A673 (cell line): ENCODE data around the gene SUV39H1. TPM values are rescaled to one million over a fixed set of nuclear protein-coding genes. Genes with fewer than 3 reads are reported as not detected.
"Not testable (repeated sequence)": the region's sequence is repeated elsewhere in the genome, so short reads cannot be mapped to it uniquely, and the experiment has no call there.

ENCODE experiments used
- BruUV-seq: library from RNA; stranded (reverse); fragments of 400-500 nt; replicated peaks from 2 replicates; lab custom pipeline; 2021; lab: Mats Ljungman, UMichigan
- CTCF ChIA-PET: fragments of 300-600 bp; sonication (Branson Sonifier 250); formaldehyde crosslinking; loops from one replicate; lab custom pipeline; 2022; ENCODE audit warnings: antibody characterized with exemption; lab: Charles Lee
- POLR2A ChIA-PET: fragments of 300-600 bp; sonication (Branson Sonifier 250); formaldehyde crosslinking; loops from one replicate; lab custom pipeline; 2022; ENCODE audit warnings: antibody characterized with exemption; ENCODE audit not compliant: low non-redundant PET; lab: Charles Lee
- DNase-seq: peaks from one replicate; pipeline ENCODE4 v3.0.0-alpha.2; 2015; ENCODE audit warnings: low spot score
- H3K27ac ChIP-seq: fragments of 200-600 bp; sonication (generic); 2 replicates; pipeline ENCODE4 v1.5.1; 2016; ENCODE audit warnings: mixed run types, low read depth, mild to moderate bottlenecking, mixed read lengths, antibody characterized with exemption, low read length; ENCODE audit not compliant: poor library complexity, severe bottlenecking
- H3K27me3 ChIP-seq: fragments of 200-600 bp; sonication (generic); replicated peaks from 2 replicates; pipeline ENCODE4 v1.6.1; 2017; ENCODE audit warnings: mixed run types, low read depth, mild to moderate bottlenecking, mixed read lengths, antibody characterized with exemption, low read length; ENCODE audit not compliant: insufficient read depth, poor library complexity
- H3K36me3 ChIP-seq: fragments of 200-600 bp; sonication (generic); 2 replicates; pipeline ENCODE4 v1.6.1; 2016; ENCODE audit warnings: mixed run types, mild to moderate bottlenecking, mixed read lengths, antibody characterized with exemption, low read length; ENCODE audit not compliant: insufficient read depth, poor library complexity, severe bottlenecking
- H3K4me1 ChIP-seq: fragments of 200-600 bp; sonication (generic); 2 replicates; pipeline ENCODE4 v1.6.1; 2017; ENCODE audit warnings: mixed run types, mild to moderate bottlenecking, mixed read lengths, antibody characterized with exemption, low read length; ENCODE audit not compliant: insufficient read depth, poor library complexity, severe bottlenecking
- H3K4me3 ChIP-seq: fragments of 200-600 bp; sonication (generic); 2 replicates; pipeline ENCODE4 v1.5.1; 2016; ENCODE audit warnings: low read depth, mixed run types, mild to moderate bottlenecking, mixed read lengths, low read length; ENCODE audit not compliant: poor library complexity, severe bottlenecking
- H3K9me3 ChIP-seq: fragments of 200-600 bp; sonication (generic); 2 replicates; pipeline ENCODE4 v1.6.1; 2016; ENCODE audit warnings: mixed run types, low read depth, mild to moderate bottlenecking, mixed read lengths, antibody characterized with exemption, low read length; ENCODE audit not compliant: poor library complexity, severe bottlenecking
- CTCF ChIP-seq: fragments of 300-800, 200-600 bp; sonication (generic); conservative IDR thresholded peaks from 2 replicates; pipeline ENCODE4 v1.5.1; 2017; ENCODE audit warnings: low read depth, mild to moderate bottlenecking, antibody characterized with exemption, low read length, moderate library complexity, mixed read lengths
- EZH2 ChIP-seq: fragments of 200-600 bp; sonication (generic); IDR thresholded peaks from 2 replicates; pipeline ENCODE4 v1.6.1; 2017; ENCODE audit warnings: borderline replicate concordance, low read depth, mild to moderate bottlenecking, mixed read lengths, antibody characterized with exemption, low read length; ENCODE audit not compliant: poor library complexity, severe bottlenecking
- intact Hi-C: fragments of 100-400 bp; cut with micrococcal nuclease; formaldehyde crosslinking; loops from one replicate; pipeline ENCODE4 v1.10.0; 2022; ENCODE audit not compliant: unreplicated experiment
- total RNA-seq: library from RNA; stranded (reverse); gene quantifications from 2 replicates; pipeline ENCODE4 v1.2.3, GENCODE V29; 2021

The SUV39H1 gene
- total RNA-seq, 1 experiment from 2014 or later: 29.9 TPM

GRCh38 chrX:48681539-48682183, 14.9 kb upstream of the SUV39H1 start:
- H3K4me1 ChIP-seq: no peaks in the 10 kb centered on the region
- no peaks in the 10 kb centered on the region for H3K27me3 ChIP-seq
- no peak for DNase-seq
- no peak overlapping the region for H3K4me3 ChIP-seq
- H3K36me3 ChIP-seq: no peaks in the 10 kb centered on the region
- ChIA-PET CTCF (interaction anchor here (0.6 to 0.7 kb wide), 2 partner anchors 142 to 1899 kb away, joined by 3 to 6 read pairs; partner anchors contain the start of gene TBC1D25), POLR2A (no interaction called here)
- no peak for TF ChIP-seq CTCF
- TF ChIP-seq EZH2: no peak
- no TSS peak for BruUV-seq
- no peaks in the 10 kb centered on the region for H3K9me3 ChIP-seq
- intact Hi-C loops: no loop called here
- no peak overlapping the region for H3K27ac ChIP-seq

- H3K27ac ChIP-seq, H3K4me1 ChIP-seq, BruUV-seq, POLR2A ChIA-PET, H3K27me3 ChIP-seq, intact Hi-C loops, CTCF ChIA-PET, DNase-seq, H3K4me3 ChIP-seq, H3K36me3 ChIP-seq, H3K9me3 ChIP-seq: not testable (repeated sequence)
These were observed 13.7 kb upstream of the SUV39H1 start for GRCh38 chrX:48682795-48683194.

DNA sequence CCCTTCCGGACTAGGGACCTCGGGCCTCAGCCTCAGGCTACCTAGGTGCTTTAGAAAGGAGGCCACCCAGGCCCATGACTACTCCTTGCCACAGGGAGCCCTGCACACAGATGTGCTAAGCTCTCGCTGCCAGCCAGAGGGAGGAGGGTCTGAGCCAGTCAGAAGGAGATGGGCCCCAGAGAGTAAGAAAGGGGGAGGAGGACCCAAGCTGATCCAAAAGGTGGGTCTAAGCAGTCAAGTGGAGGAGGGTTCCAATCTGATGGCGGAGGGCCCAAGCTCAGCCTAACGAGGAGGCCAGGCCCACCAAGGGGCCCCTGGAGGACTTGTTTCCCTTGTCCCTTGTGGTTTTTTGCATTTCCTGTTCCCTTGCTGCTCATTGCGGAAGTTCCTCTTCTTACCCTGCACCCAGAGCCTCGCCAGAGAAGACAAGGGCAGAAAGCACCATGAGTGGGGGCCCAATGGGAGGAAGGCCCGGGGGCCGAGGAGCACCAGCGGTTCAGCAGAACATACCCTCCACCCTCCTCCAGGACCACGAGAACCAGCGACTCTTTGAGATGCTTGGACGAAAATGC, 13.0 kb upstream of the SUV39H1 start, which contains the start of gene WAS:
TSS of gene WAS (plus strand) at position 389 of the 572 bp plus-strand sequence. CDS start at position 444, 55 bp downstream.
- H3K4me3 ChIP-seq: no peak within 1 kb of the TSS
- H3K4me1 ChIP-seq: no peaks in the 10 kb centered on the region
- H3K9me3 ChIP-seq: no peaks in the 10 kb centered on the region
- TF ChIP-seq EZH2 (no peak), CTCF (no peak)
- intact Hi-C loops: no loop called here
- H3K36me3 ChIP-seq: no peaks in the 10 kb centered on the region
- no TSS peak for BruUV-seq
- POLR2A ChIA-PET: no interaction called here
- DNase-seq: no peak
- H3K27me3 ChIP-seq: no peaks in the 10 kb centered on the region
- H3K27ac ChIP-seq: no peak within 1 kb of the TSS
- CTCF ChIA-PET: no interaction called here

- H3K27ac ChIP-seq: no peak overlapping the region
- BruUV-seq: no TSS peak
- intact Hi-C loops: no loop called here
- no peaks in the 10 kb centered on the region for H3K27me3 ChIP-seq
- TF ChIP-seq CTCF: no peak
- no peak for TF ChIP-seq EZH2
- ChIA-PET POLR2A (no interaction called here), CTCF (no interaction called here)
- H3K9me3 ChIP-seq: no peaks in the 10 kb centered on the region
- H3K4me1 ChIP-seq: no peaks in the 10 kb centered on the region
- DNase-seq: no peak
- H3K4me3 ChIP-seq: no peak overlapping the region
- H3K36me3 ChIP-seq: no peaks in the 10 kb centered on the region
These were observed 12.4 kb upstream of the SUV39H1 start for GRCh38 chrX:48684134-48684533.
